GM21825 (cell line): ENCODE measurements around the gene CFAP141.
"Not testable (repeated sequence)": the region's sequence is repeated elsewhere in the genome, so short reads cannot be mapped to it uniquely, and the experiment has no call there.

Experiments used
- ATAC-seq: cut with Tn5 transposase; IDR thresholded peaks from one replicate; pipeline ENCODE4 v1.9.1; 2021; ENCODE audit warnings: mild to moderate bottlenecking, moderate library complexity; ENCODE audit not compliant: unreplicated experiment

Gene CFAP141

GRCh38 chr1:154208677-154209388 is 2.7 kb upstream of the CFAP141 start:
- no peak for ATAC-seq

DNA sequence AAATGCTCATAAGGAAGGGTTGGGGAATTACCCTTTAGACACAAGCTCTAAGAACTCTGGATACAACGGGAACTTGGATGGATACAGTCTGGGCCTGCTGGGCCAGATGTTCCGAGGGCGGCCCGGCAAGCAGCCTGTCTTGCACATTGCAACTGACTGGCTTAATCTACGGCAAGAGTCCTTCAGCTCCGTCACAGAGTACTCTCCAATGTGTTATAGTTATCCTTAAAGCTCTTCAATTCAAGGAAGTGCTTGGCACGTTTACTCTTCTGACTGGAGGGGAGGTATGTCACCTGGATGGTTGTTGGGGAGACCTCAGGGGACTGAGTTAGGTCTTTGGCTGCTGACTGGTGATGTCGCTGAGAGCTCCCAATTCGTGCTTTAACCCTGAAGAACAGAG is 1.1 kb upstream of the CFAP141 start:
- no peak for ATAC-seq

DNA sequence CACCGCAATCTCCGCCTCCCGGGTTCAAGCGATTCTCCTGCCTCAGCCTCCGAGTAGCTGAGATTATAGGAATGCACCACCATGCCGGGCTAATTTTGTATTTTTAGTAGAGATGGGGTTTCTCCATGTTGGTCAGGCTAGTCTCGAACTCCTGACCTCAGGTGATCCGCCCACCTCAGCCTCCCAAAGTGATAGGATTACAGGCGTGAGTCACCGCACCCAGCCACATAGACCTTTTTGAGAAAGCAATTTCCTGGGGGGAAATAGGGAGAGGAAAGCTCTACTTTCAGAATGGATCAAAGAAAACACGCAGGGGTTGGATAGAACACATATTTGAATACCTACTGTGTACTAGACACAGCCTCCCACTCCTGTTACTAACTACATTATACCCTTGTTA is 355 bp downstream of the CFAP141 start:
- ATAC-seq = not testable (repeated sequence)

GRCh38 chr1:154199563-154199879 is 6.6 kb downstream of the CFAP141 start:
- ATAC-seq = no peak

DNA sequence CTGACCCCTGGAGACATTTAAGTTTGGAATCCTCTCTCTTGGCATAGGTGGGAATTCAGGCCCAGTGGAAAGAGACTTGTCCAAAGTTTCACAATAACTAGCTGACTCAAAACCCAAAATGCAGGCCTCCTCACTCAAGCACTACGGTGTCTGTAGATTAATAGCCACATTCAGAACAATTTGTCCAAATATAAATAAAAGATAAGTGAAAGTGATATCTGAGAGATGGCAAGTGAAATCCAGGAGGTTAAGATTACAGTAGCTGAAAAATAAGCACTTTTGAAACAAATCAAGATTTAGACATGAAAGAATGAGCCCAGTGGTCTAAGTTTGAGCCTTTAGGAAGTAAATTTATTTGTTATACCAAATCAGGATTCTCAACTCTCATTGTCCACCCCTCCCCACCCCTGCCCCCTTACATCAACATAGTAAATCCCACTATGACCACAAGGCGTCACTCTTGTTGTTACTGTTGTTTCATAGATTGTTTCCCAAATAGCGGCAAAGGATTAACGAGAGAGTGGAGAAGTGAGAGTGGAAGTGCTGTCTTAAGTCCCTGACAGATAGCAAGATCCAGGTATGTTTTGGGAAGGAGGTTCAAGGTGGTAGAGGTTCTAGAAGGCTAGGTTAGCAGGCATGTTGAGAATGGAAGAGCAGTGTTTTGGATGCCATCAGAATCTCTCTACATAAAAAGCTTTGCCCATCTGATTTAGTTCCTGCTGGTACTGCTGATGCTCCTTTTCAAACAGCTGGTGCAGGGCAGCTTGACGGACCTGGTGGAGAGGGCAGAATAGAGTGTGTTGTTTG is 7.2 kb downstream of the CFAP141 start:
- no peak for ATAC-seq

- ATAC-seq = no peak
Measured at GRCh38 chr1:154193821-154194220, 12.3 kb downstream of the CFAP141 start.

DNA sequence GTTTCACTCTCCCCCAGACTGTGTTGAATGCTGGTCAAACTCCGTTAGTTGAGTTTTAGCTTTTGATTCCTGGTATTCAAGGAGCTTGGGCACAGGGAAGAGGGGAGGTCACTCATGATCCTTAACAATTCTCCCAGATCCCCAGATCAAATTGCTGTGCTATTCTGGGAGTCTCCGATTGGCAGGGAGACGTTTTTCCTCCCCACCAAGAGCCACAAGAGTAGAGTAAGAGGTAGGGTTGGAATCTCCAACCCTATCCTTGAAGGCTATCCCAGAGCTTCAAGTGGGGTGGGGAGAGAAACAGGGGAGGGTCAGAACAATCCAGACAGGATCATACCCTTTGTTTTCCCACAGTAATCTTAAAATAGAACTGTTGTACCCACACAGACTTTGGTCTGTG is 13.7 kb downstream of the CFAP141 start:
- ATAC-seq = no peak

DNA sequence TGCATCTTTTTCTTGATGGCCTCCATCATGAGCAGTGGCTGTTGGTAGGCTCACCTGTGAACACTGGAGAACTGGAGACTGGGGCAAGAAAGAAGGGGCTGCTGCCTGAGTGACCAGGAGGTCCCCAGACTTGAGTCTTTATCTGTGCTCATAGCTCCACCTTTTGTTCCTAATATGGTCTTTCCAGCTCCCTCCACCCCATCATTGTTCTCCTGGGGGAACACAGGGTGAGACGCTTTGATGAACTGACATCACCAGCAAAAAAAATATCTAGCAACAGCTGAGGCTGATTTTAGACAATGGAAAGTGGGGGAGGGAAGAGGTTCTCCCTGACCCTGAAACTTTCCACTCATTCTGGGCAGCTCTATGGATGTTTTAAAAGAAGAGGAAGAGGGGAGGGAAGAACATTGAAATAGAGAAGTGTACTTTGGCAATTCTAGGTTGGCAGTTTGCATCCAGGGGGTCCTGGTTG is 14.1 kb downstream of the CFAP141 start, which contains the start of gene TPM3:
Gene TPM3, minus strand, starts transcription at position 111 of the 472 bp plus-strand sequence. Its CDS starts 82 bp downstream, at position 29.
- no peak for ATAC-seq

GRCh38 chr1:154190550-154190949 is 15.6 kb downstream of the CFAP141 start:
- ATAC-seq = no peak

DNA sequence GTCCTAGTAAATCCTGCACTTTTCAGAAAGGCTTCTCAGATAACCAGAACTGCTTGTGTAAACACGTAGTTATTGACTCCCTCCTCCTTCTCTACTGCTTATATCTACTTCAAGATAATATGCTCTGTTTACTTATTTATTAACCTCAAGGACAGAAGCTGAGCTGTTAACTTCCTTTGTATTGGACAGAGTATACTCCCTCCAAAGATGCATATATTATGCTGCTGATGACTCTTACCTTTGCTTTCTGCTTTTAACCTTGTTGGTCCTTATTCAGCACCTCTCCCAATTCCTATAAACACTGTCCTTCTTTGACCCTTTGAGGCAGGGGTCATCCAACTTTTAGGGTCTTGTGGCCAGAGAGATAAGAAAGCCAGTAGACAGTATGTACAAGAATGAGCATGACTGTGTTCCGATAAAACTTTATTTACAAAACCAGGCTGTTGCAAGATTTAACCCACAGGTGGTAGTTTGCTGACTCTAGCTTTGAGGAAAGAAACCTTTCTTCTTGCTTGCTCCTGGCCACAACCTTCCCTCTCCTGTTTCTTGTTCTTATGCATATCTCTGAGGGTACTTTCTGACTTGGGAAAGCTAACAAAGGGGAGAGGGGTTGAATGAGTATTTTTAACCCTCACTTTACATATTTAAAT is 19.2 kb downstream of the CFAP141 start:
- ATAC-seq = no peak

- ATAC-seq = no peak
Measured at GRCh38 chr1:154186177-154186576, 20.0 kb downstream of the CFAP141 start.

DNA sequence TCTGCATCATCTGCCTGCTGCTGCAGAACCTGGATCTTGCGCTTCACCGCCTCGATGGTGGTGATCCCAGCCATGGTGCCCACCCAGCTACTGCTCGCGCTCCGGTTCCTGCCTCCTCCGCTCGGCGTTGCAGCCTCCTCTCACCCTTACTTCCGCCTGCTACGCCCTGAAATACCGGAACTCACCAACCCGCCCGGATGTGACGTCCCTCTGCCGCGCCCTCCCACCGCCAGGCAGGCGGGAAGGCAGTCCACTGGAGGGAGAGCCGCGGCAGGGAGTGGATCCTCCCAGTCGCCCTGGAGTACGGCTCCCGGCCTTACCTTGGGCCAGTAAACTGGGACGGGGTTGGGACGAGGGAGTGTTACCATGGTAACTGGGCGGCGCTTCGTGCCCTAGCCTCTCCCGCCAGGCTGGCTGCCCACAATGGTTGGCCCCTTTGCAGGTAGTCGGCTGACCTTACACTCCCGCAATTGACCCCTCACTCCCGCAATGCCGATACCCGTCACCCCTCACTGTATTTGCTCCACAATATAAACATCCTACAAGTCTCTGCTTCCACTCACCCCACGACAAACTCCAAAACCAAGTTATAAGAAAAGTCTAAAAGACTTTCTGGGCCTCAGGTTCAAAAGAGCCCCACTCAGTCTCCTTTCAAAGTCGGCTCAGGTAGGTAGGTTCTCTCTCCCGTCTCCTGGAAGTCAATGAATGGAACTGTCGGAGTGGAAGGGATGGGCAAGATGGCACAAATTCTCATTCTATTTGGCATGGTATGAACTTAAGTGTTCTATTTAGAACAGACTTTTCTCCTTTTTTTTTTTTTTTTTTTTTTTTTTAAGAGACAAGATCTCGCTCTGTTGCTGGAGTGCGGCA is 22.9 kb downstream of the CFAP141 start:
- ATAC-seq = peak; percentile 68

GRCh38 chr1:154182344-154183045 is 23.6 kb downstream of the CFAP141 start:
- ATAC-seq = peak; percentile 54

- ATAC-seq = no peak
Measured at GRCh38 chr1:154181944-154182343, 24.2 kb downstream of the CFAP141 start.

- ATAC-seq = no peak
Measured at GRCh38 chr1:154179946-154180687, 26.0 kb downstream of the CFAP141 start.

DNA sequence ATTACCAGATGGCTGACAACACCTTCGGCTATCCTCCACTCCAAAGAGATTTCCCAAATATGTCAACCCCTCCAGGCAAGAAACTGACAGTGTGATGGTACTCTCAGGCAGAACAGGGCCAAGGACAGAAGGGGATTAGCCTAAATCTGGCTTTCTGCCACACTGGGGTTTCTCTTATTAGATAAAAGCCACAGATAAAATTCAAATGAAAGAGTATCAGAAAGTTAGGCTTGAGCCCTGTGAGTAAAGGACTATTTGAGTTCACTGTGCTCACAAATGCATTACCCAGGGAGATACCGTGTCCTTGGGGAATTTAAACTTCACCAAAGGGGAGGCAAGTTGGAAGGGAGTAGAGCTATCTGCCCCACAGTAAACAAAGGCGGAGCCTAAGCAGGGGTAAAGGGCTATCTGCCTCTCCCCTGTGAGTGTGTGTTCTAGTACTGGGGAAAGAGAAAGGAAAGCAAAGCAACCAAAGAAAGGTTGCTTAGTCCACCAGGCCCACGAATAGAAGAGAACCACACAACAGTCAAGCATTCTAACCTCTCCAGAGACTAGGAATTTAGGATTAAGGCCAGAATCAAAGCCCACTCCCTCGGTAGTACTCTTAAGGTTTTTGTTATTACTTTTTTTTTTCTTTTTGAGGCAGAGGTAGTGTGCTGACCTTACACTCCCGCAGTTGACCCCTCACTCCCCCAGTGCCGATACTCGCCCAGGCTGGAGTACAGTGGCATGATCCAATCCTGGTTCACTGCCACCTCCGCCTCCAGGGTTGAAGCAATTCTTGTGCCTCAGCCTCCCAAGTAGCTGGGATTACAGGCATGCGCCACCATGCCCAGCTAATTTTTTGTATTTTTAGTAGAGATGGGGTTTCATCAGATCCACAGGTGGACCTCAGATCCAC is 27.0 kb downstream of the CFAP141 start:
- ATAC-seq = no peak

DNA sequence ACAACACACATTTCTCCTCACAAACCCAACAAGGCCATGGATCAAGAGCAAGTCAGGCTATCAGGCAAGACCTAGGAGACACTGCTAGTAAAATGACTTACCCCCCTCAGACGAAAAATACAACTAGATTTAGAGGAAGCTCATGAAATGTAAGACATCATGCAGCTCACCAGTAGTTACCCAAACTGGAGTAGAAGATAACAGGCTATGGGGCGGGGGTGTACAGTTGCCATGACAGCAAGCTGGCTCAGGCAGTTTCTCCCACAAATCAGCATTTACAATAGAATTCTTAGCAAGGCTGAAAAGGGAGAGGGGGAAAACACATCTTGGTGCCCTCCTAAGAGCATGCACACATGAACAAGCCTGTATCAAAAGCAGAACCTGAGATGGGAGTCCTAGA is 28.1 kb downstream of the CFAP141 start:
- ATAC-seq = no peak

- no peak for ATAC-seq
Measured at GRCh38 chr1:154176337-154176736, 29.8 kb downstream of the CFAP141 start.
